Measurements from ENCODE around the gene OPN4.
"Not testable (repeated sequence)": the region's sequence is repeated elsewhere in the genome, so short reads cannot be mapped to it uniquely, and the experiment has no call there.

OPN4 gene, protein sequence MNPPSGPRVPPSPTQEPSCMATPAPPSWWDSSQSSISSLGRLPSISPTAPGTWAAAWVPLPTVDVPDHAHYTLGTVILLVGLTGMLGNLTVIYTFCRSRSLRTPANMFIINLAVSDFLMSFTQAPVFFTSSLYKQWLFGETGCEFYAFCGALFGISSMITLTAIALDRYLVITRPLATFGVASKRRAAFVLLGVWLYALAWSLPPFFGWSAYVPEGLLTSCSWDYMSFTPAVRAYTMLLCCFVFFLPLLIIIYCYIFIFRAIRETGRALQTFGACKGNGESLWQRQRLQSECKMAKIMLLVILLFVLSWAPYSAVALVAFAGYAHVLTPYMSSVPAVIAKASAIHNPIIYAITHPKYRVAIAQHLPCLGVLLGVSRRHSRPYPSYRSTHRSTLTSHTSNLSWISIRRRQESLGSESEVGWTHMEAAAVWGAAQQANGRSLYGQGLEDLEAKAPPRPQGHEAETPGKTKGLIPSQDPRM
- 0 to 0.11 (median 0) reads per million in 9 experiments for total RNA-seq

DNA sequence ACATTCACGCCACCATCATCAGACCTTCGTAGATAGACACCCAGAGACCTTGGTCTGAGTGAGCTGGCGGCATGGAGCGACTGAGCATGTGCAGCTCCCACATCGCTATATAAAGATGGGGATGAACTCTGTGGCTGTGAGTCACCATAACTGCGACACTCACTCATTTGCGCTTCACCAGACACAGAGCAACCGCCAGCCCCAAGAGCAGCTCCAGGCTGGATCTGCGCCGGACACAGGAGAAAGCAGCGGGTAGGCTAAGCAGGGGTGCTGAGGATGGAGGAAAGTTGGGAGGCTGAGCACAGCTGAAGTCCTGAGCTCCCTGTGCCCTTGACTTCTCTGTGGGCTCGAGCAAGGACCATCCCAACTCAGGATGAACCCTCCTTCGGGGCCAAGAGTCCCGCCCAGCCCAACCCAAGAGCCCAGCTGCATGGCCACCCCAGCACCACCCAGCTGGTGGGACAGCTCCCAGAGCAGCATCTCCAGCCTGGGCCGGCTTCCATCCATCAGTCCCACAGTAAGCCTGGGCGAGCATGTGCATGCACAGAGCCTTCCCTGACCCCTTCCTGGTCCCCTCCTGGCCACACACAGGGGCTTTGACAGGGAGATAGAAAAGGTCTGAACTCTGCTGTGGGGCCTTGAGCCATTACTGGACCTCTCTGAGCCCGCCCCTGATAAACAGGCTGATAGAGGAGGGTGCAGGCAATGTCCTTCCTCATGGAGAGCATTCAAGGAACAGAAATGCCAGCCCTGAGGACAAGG, at the start of gene OPN4:
Gene OPN4, plus strand, starts transcription at position 137 of the 762 bp plus-strand sequence. Its CDS starts 237 bp downstream, at position 374.
- DNase-seq (no peak), ATAC-seq (replicated peaks) (no peak)
- peaks cover 5 to 33% of the 10 kb centered on the region in 2 donors for H3K27me3 Mint-ChIP-seq
- no peaks in the 10 kb centered on the region for H3K4me1 Mint-ChIP-seq (ENCODE audit: low read depth in 2 of 2)
- H3K9me3 Mint-ChIP-seq = no peaks in the 10 kb centered on the region
- no peaks in the 10 kb centered on the region for H3K36me3 Mint-ChIP-seq (ENCODE audit: insufficient read depth)
- H3K27ac Mint-ChIP-seq = no peak within 1 kb of the TSS
- H3K4me3 Mint-ChIP-seq = no peak within 1 kb of the TSS

DNA sequence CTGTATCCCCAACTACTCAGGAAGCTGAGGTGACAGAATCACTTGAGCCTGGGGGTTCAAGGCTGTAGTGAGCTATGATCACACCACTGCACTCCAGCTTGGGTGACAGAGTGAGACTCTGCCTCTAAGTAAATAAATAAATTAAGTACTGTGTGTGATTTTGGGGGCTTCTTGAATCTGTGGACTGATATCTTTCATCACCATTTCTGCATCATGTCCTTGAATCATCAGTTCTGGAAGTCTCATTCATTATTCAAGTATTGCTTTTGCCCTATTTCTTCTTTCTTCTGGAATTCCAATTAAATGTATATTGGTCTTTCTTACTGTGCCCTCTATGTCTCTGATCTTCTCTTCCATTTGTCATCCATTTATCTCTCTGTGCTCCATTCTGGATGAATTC, 46.7 kb upstream of the OPN4 start:
- no peak overlapping the region for H3K4me3 Mint-ChIP-seq
- H3K27me3 Mint-ChIP-seq = peaks cover 24 to 48% of the 10 kb centered on the region in 2 donors
- no peaks in the 10 kb centered on the region for H3K9me3 Mint-ChIP-seq
- ATAC-seq (replicated peaks) (no peak), DNase-seq (no peak)
- H3K36me3 Mint-ChIP-seq (ENCODE audit: insufficient read depth) = no peaks in the 10 kb centered on the region
- no peaks in the 10 kb centered on the region for H3K4me1 Mint-ChIP-seq (ENCODE audit: low read depth in 2 of 2)
- no peak overlapping the region for H3K27ac Mint-ChIP-seq

DNA sequence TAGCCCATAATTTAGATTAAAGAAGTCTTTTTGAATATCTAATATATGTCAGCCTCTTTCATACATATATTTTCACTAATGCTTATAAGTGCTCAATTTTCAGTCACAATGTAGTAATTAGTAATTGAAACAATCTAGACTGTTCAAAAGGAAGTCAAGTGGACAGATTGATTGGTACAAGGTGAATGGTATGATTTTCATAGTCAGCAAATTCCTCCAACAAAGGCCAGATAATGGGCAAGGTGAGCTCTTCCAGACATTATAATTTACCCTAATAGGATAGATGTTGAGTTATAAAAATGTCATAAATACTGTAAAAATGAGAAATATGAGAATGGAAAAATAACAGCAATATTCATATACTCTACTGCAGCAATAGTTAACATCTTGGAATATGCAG, 44.4 kb upstream of the OPN4 start:
- Mint-ChIP-seq H3K9me3 (no peaks in the 10 kb centered on the region), H3K4me1 (ENCODE audit: low read depth in 2 of 2) (no peaks in the 10 kb centered on the region)
- ATAC-seq (replicated peaks) = no peak

DNA sequence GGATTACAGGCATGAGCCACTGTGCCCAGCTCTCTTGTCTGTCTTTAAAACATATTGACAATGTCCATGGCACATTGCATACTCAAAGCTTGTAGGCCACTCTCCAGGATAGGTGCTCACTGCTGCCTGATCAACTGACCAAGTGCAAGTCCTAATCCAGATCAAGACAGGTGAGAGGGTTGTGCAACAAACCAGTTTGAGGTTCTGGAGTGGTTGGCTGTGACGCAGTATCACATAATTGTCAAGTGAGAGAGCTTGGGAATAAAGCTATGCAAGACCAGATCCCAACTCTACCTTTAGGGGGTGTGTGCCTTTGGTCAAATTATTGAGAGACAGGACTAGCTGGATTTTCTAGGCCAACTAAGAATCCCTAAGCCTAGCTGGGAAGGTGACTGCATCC, 43.0 kb upstream of the OPN4 start:
- DNase-seq (no peak), ATAC-seq (replicated peaks) (no peak)
- Mint-ChIP-seq H3K27me3 (peaks cover 41 to 50% of the 10 kb centered on the region in 2 donors), H3K4me1 (ENCODE audit: low read depth in 2 of 2) (no peaks in the 10 kb centered on the region), H3K27ac (no peak overlapping the region), H3K36me3 (ENCODE audit: insufficient read depth) (no peaks in the 10 kb centered on the region), H3K9me3 (no peaks in the 10 kb centered on the region), H3K4me3 (no peak overlapping the region)

More for the DNA sequence above, 44.4 kb upstream of the OPN4 start:
- Mint-ChIP-seq H3K27me3 (peaks cover 41 to 55% of the 10 kb centered on the region in 2 donors), H3K36me3 (ENCODE audit: insufficient read depth) (no peaks in the 10 kb centered on the region), H3K27ac (no peak overlapping the region), H3K4me3 (no peak overlapping the region)
- no peak for DNase-seq

DNA sequence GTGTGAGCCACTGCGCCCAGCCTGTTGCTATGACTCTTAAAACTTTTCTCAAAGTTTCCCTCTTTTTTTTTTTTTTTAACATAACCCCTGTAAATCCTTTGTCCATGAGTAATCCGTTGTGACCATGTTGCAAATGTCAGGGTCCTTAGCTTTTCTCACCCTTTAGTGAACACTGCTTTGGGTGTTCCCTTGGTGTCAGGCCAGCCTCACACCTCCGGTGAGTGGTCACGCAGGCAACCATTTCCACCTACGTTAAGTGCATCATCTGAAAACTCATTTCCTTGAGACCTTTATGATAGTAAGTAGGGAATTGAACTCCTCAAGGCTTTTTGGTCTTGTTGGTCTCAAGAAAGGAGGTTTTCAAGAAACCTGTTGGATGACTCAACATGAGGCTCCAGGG, 41.3 kb upstream of the OPN4 start:
- H3K4me1 Mint-ChIP-seq (ENCODE audit: low read depth in 2 of 2) = no peaks in the 10 kb centered on the region
- H3K27me3 Mint-ChIP-seq = peaks cover 41 to 42% of the 10 kb centered on the region in 2 donors
- no peak overlapping the region for H3K27ac Mint-ChIP-seq
- no peak overlapping the region for H3K4me3 Mint-ChIP-seq
- no peaks in the 10 kb centered on the region for H3K36me3 Mint-ChIP-seq (ENCODE audit: insufficient read depth)
- DNase-seq (no peak), ATAC-seq (replicated peaks) (no peak)
- H3K9me3 Mint-ChIP-seq = no peaks in the 10 kb centered on the region

DNA sequence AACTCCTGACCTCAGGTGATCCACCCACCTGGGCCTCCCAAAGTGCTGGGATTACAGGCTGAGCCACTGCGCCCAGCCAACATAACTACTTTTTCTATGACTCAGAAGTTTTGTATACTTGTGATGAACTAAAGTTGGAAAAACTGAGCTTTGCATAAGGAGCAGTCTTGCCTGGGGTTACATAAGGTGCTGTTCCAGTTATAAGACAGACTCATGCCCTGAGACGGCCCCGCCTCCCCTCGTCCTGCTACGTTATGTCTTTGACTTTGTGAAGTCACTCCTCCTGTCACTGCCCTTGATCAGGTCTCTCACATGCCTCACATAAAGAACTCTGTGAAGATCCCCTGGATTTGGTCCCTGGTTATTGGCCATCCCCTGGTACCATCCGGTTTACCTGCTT, 40.4 kb upstream of the OPN4 start:
- no peaks in the 10 kb centered on the region for H3K4me1 Mint-ChIP-seq (ENCODE audit: low read depth in 2 of 2)
- H3K36me3 Mint-ChIP-seq (ENCODE audit: insufficient read depth) = no peaks in the 10 kb centered on the region
- DNase-seq = no peak
- H3K27me3 Mint-ChIP-seq = peaks cover 34 to 41% of the 10 kb centered on the region in 2 donors
- H3K9me3 Mint-ChIP-seq = no peaks in the 10 kb centered on the region
- ATAC-seq (replicated peaks) = no peak
- peak overlapping the region in 1 of 2 donors; percentile 38 for H3K27ac Mint-ChIP-seq
- H3K4me3 Mint-ChIP-seq = no peak overlapping the region

DNA sequence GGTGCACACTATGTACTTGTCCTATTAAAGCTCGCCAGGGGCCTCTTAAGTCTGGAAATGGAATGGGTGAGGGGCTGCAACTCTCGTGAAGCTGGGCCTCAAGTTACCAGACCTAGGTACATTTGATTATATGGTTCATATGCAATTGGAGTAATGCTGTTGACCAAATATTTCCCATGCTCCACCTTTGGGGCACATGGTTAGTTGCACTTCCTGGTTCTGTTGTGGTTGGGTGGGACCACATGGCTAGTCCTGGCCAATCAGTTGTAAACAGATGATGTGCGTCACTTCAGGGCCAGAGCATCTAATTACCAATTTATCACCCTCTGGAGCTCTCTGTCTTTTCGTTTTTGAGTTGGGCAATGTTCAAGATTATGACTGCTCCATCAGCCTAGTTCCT, 39.5 kb upstream of the OPN4 start:
- no peaks in the 10 kb centered on the region for H3K36me3 Mint-ChIP-seq (ENCODE audit: insufficient read depth)
- H3K4me1 Mint-ChIP-seq (ENCODE audit: low read depth in 2 of 2) = no peaks in the 10 kb centered on the region
- DNase-seq = no peak

DNA sequence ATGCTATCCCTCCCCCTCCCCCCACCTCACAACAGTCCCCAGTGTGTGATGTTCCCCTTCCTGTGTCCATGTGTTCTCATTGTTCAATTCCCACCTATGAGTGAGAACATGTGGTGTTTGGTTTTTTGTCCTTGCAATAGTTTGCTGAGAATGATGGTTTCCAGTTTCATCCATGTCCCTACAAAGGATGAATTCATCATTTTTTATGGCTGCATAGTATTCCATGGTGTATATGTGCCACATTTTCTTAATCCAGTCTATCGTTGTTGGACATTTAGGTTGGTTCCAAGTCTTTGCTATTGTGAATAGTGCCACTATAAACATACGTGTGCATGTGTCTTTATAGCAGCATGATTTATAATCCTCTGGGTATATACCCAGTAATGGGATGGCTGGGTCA, 37.1 kb upstream of the OPN4 start:
- not testable (repeated sequence) for H3K4me1 Mint-ChIP-seq (ENCODE audit: low read depth in 2 of 2); H3K36me3 Mint-ChIP-seq (ENCODE audit: insufficient read depth); ATAC-seq (replicated peaks); H3K27ac Mint-ChIP-seq; H3K9me3 Mint-ChIP-seq; H3K4me3 Mint-ChIP-seq; DNase-seq
- H3K27me3 Mint-ChIP-seq = peaks cover 15 to 30% of the 10 kb centered on the region in 2 donors

More for the DNA sequence above, 39.5 kb upstream of the OPN4 start:
- ATAC-seq (replicated peaks) = no peak
- Mint-ChIP-seq H3K9me3 (no peaks in the 10 kb centered on the region), H3K4me3 (no peak overlapping the region), H3K27ac (no peak overlapping the region), H3K27me3 (peaks cover 34 to 41% of the 10 kb centered on the region in 2 donors)

DNA sequence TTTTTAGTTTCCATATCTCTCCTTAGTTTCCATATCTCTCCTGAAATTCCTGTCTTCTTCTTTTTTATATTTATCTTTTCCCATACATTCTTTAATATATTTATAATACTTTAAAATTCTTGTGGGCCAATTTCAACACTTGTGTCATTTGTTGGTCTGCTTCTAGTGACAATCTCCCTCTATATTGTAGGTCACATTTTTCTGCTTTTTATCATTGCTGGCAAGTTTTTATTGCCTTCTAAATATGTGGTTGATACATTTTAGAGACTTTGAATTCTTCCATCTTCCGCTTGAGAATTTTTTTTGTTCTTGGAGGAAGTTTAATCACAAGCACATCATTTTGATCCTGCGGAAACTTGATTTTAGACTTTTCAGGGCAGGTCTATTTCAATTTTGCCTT, 26.0 kb upstream of the OPN4 start:
- Mint-ChIP-seq H3K27me3 (peaks cover 38 to 39% of the 10 kb centered on the region in 2 donors), H3K36me3 (ENCODE audit: insufficient read depth) (no peaks in the 10 kb centered on the region), H3K4me1 (ENCODE audit: low read depth in 2 of 2) (peaks cover 0 to 2% of the 10 kb centered on the region in 2 donors), H3K9me3 (no peaks in the 10 kb centered on the region), H3K4me3 (no peak overlapping the region), H3K27ac (no peak overlapping the region)
- DNase-seq (no peak), ATAC-seq (replicated peaks) (no peak)

DNA sequence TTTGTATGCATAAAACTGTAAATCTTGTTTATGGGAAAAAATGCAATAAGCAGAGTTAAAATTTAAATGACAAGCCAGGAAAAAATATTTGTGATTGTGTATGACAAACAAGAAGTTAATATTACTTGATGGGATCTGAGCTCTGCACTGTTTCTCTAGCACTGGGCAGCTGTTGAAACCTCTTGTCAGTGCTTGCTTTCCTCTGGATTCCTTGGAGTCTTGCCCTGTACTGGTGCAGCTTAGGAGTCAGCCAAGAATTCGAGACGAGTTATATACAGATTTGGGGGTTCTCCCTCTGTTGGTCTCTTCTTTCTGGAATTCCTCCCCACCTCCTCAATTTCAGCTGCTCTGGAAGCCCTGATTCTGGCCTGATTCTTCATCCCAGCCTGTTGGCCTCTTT, 24.3 kb upstream of the OPN4 start:
- no peaks in the 10 kb centered on the region for H3K9me3 Mint-ChIP-seq
- no peak overlapping the region for H3K27ac Mint-ChIP-seq
- H3K27me3 Mint-ChIP-seq = peaks cover 51 to 57% of the 10 kb centered on the region in 2 donors
- H3K4me1 Mint-ChIP-seq (ENCODE audit: low read depth in 2 of 2) = peaks cover 0 to 2% of the 10 kb centered on the region in 2 donors
- H3K36me3 Mint-ChIP-seq (ENCODE audit: insufficient read depth) = no peaks in the 10 kb centered on the region
- no peak overlapping the region for H3K4me3 Mint-ChIP-seq
- DNase-seq (no peak), ATAC-seq (replicated peaks) (no peak)

DNA sequence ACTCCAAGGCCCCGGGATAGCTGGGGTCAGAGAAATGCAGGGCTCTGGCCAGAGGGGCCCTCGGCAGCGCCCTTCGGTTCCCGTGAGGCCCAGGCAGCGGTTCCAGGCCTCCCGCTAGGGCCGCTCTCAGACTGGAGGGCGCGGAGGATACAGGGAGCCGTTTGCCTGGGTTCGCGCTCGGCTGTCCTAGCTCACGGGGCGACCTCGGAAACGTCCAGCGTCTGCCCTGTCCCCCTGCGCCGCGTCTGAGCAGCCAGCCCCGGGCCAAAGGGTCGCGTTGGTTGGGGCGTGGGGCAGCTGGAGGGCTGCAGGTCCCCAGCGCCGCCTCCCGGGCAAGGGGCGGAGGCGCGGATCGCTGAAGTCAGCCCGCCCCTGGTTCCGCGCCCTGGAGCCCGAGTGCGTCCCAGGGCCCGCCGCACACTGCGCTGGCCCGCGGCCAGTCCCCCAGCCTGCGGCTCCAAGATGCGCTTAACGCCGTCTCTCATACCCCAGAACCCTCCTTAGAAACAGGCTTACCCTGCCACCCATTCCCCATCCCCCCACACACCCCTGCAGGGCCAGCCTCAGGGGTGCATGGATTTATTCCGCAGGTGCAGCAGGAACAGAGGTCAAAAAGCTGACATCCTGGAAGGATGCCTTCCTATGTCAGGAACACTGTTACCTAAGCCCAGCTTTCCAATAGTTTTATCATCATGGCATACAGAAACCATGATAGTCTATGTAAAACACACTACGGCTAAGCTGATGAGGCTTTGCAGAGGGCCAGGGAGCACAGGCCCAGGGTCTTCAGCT, 22.1 kb upstream of the OPN4 start:
- no peaks in the 10 kb centered on the region for H3K36me3 Mint-ChIP-seq (ENCODE audit: insufficient read depth)
- peaks cover 57 to 69% of the 10 kb centered on the region in 2 donors for H3K27me3 Mint-ChIP-seq
- H3K9me3 Mint-ChIP-seq = no peaks in the 10 kb centered on the region
- ATAC-seq (replicated peaks) (no peak), DNase-seq (no peak)
- no peak overlapping the region for H3K27ac Mint-ChIP-seq
- H3K4me1 Mint-ChIP-seq (ENCODE audit: low read depth in 2 of 2) = peaks cover 0 to 2% of the 10 kb centered on the region in 2 donors
- H3K4me3 Mint-ChIP-seq = no peak overlapping the region

DNA sequence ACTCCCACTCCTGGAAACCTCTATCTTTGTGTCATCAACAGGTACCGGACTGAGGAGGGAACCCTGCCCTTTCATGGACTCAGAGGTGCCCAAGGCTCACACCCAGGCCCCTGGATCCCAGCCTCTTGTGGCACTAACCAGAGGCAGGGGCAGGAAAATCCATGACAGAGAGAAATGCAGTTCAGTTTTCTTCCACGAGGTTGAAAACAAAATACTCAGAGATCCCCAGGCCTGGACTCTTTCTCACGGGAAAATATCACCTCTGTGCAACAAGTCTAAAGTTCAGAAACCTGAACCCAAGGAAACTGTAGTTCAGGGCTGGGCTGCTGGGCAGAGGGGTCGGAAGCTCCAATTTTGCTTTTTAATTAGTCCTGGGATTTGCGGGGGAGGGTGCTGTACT, 21.4 kb upstream of the OPN4 start:
- H3K4me1 Mint-ChIP-seq (ENCODE audit: low read depth in 2 of 2) = peaks cover 0 to 2% of the 10 kb centered on the region in 2 donors
- peaks cover 53 to 69% of the 10 kb centered on the region in 2 donors for H3K27me3 Mint-ChIP-seq
- H3K9me3 Mint-ChIP-seq = no peaks in the 10 kb centered on the region
- H3K4me3 Mint-ChIP-seq = no peak overlapping the region
- no peak for ATAC-seq (replicated peaks)
- H3K27ac Mint-ChIP-seq = no peak overlapping the region
- no peaks in the 10 kb centered on the region for H3K36me3 Mint-ChIP-seq (ENCODE audit: insufficient read depth)
- DNase-seq = no peak

DNA sequence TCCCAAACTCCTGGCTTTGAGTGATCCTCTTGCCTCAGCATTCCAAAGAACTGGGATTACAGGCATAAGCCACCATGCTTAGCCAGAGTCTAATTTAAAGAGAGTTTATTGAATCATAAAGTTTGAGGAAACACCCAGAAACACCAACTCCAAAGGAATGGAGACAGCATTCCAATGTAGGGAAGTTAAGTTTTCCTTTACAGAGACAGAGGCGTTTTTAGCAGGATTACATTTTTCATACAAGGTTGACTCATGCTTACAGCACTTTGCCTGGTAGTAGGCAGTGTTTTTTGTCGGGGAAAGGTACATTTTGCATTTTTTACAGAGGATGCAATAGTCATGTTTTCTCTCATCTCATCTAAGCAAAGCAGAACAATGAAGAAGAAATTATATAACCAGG, 18.9 kb upstream of the OPN4 start:
- Mint-ChIP-seq H3K4me3 (no peak overlapping the region), H3K4me1 (ENCODE audit: low read depth in 2 of 2) (peaks cover 0 to 2% of the 10 kb centered on the region in 2 donors), H3K9me3 (no peaks in the 10 kb centered on the region), H3K27ac (no peak overlapping the region), H3K36me3 (ENCODE audit: insufficient read depth) (no peaks in the 10 kb centered on the region), H3K27me3 (peaks cover 50 to 69% of the 10 kb centered on the region in 2 donors)
- no peak for ATAC-seq (replicated peaks)
- no peak for DNase-seq
